ENCODE results near the gene IFNA7.
"Not testable (repeated sequence)": the region's sequence is repeated elsewhere in the genome, so short reads cannot be mapped to it uniquely, and the experiment has no call there.

The IFNA7 gene

DNA sequence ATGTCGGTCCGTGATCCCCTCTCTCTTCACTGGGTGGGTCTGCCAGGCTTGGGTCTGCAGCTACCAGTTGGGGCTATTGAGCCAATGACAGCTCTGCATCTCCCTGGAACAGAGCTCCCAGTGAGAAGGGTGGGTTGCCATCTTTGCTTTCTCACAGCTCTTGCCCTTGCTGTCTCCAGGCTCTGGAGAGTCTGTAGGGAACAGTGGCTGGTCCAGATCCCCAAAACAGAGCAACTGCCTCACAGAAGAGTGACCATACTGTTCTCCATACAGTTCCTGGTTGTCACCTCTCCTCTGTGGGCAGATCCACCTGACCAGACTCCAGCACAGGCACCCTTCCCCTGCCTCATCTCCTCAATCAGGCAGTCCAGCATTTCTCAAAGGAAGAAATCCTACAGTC lies 31.3 kb upstream of the IFNA7 start:
- H3K14ac ChIP-seq (ENCODE audit: low read length), result no peak overlapping the region
- H2BK120ac ChIP-seq (ENCODE audit: low read depth, low read length), result no peak overlapping the region
- H3K27ac ChIP-seq (replicated peaks; ENCODE audit: low read length), result no peak overlapping the region
- no peak overlapping the region for H2BK15ac ChIP-seq (ENCODE audit: low read length)
- no peak overlapping the region for H2AFZ ChIP-seq (ENCODE audit: low read length)
- H2BK12ac ChIP-seq (ENCODE audit: low read length), result no peak overlapping the region
- H3K9me3 ChIP-seq (replicated peaks in 1 of 2; ENCODE audit: control insufficient read depth in 2 of 2, insufficient read depth in 1 of 2, low read depth in 1 of 2, low read length in 2 of 2), result no peaks in the 10 kb centered on the region
- H4K91ac ChIP-seq (ENCODE audit: low read depth, low read length, poor library complexity), result no peak overlapping the region
- no peak overlapping the region for H3K9ac ChIP-seq (ENCODE audit: low read depth, low read length, poor library complexity)
- no peak overlapping the region for H2BK5ac ChIP-seq (ENCODE audit: low read length)
- H3K23ac ChIP-seq (ENCODE audit: low read depth, low read length, poor library complexity), result no peak overlapping the region
- no peak overlapping the region for H3K4me2 ChIP-seq (ENCODE audit: insufficient read depth, low read length, poor library complexity, severe bottlenecking)
- no peak for DNase-seq (ENCODE audit: low spot score)
- no peaks in the 10 kb centered on the region for H3K27me3 ChIP-seq (ENCODE audit: control insufficient read depth in 3 of 3, insufficient read depth in 3 of 3, low read depth in 1 of 3, low read length in 3 of 3)
- no peaks in the 10 kb centered on the region for H3K79me1 ChIP-seq (ENCODE audit: low read depth, low read length)
- H3K4ac ChIP-seq (ENCODE audit: low read length), result no peak overlapping the region
- H3K36me3 ChIP-seq (replicated peaks in 1 of 2; ENCODE audit: control insufficient read depth in 2 of 2, insufficient read depth in 2 of 2, low read length in 2 of 2), result no peaks in the 10 kb centered on the region
- H3K4me1 ChIP-seq (ENCODE audit: control insufficient read depth in 2 of 2, insufficient read depth in 1 of 2, low read depth in 1 of 2, low read length in 2 of 2), result no peaks in the 10 kb centered on the region
- no peak overlapping the region for H3K18ac ChIP-seq (ENCODE audit: low read length)
- no CpG with 5 or more reads among the region's 2 CpGs for WGBS, 2 donors (ENCODE audit: extremely low coverage in 2 of 2, insufficient read length in 2 of 2, insufficient replicate concordance in 1 of 2)
- no peak overlapping the region for H2AK5ac ChIP-seq (ENCODE audit: low read depth, low read length)
- H3K4me3 ChIP-seq (ENCODE audit: low read length in 2 of 2), result no peak overlapping the region
- H4K8ac ChIP-seq (ENCODE audit: low read depth, low read length), result no peak overlapping the region

DNA sequence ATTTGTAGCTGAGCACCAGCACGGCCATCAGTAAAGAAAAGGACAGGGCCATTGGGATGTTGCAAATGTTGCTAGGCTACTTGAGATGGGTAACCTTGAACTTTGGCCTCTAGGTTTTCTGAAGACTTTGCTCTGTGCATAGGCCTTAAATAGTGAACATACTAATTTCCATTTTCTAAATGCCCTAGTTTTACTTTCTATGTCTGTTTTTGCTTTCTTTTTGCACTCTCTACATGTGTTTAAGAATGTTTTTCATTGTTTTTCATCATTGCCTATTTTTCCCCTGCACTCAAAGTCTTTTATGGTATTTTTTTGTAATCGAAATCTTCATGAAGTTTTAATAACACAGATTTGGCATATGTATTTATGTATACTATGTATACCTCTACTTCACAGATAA lies 26.1 kb upstream of the IFNA7 start, which contains the start of gene IFNA17:
Gene IFNA17, minus strand, starts transcription at position 101 of the 400 bp plus-strand sequence. Its CDS starts 49 bp downstream, at position 52.
- H3K27me3 ChIP-seq (ENCODE audit: control insufficient read depth in 3 of 3, insufficient read depth in 3 of 3, low read depth in 1 of 3, low read length in 3 of 3), result no peaks in the 10 kb centered on the region
- no peak within 1 kb of the TSS for H3K27ac ChIP-seq (replicated peaks; ENCODE audit: low read length)
- H2BK12ac ChIP-seq (ENCODE audit: low read length), result no peak within 1 kb of the TSS
- H4K8ac ChIP-seq (ENCODE audit: low read depth, low read length), result no peak within 1 kb of the TSS
- no peak within 1 kb of the TSS for H2AFZ ChIP-seq (ENCODE audit: low read length)
- no peaks in the 10 kb centered on the region for H3K79me1 ChIP-seq (ENCODE audit: low read depth, low read length)
- H4K91ac ChIP-seq (ENCODE audit: low read depth, low read length, poor library complexity), result no peak within 1 kb of the TSS
- H3K4me1 ChIP-seq (ENCODE audit: control insufficient read depth in 2 of 2, insufficient read depth in 1 of 2, low read depth in 1 of 2, low read length in 2 of 2), result no peaks in the 10 kb centered on the region
- H3K4me3 ChIP-seq (ENCODE audit: low read length in 2 of 2), result no peak within 1 kb of the TSS
- H3K9ac ChIP-seq (ENCODE audit: low read depth, low read length, poor library complexity), result no peak within 1 kb of the TSS
- no peak within 1 kb of the TSS for H3K14ac ChIP-seq (ENCODE audit: low read length)
- DNase-seq (ENCODE audit: low spot score), result no peak
- H3K23ac ChIP-seq (ENCODE audit: low read depth, low read length, poor library complexity), result no peak within 1 kb of the TSS
- H3K9me3 ChIP-seq (replicated peaks in 1 of 2; ENCODE audit: control insufficient read depth in 2 of 2, insufficient read depth in 1 of 2, low read depth in 1 of 2, low read length in 2 of 2), result no peaks in the 10 kb centered on the region
- WGBS, 2 donors (ENCODE audit: extremely low coverage in 2 of 2, insufficient read length in 2 of 2, insufficient replicate concordance in 1 of 2), result no CpG with 5 or more reads among the region's 2 CpGs
- H3K4me2 ChIP-seq (ENCODE audit: insufficient read depth, low read length, poor library complexity, severe bottlenecking), result no peak within 1 kb of the TSS
- no peak within 1 kb of the TSS for H2BK5ac ChIP-seq (ENCODE audit: low read length)
- no peak within 1 kb of the TSS for H3K18ac ChIP-seq (ENCODE audit: low read length)
- no peak within 1 kb of the TSS for H2BK15ac ChIP-seq (ENCODE audit: low read length)
- H3K4ac ChIP-seq (ENCODE audit: low read length), result no peak within 1 kb of the TSS
- no peak within 1 kb of the TSS for H2AK5ac ChIP-seq (ENCODE audit: low read depth, low read length)
- H3K36me3 ChIP-seq (replicated peaks in 1 of 2; ENCODE audit: control insufficient read depth in 2 of 2, insufficient read depth in 2 of 2, low read length in 2 of 2), result no peaks in the 10 kb centered on the region
- H2BK120ac ChIP-seq (ENCODE audit: low read depth, low read length), result no peak within 1 kb of the TSS

DNA sequence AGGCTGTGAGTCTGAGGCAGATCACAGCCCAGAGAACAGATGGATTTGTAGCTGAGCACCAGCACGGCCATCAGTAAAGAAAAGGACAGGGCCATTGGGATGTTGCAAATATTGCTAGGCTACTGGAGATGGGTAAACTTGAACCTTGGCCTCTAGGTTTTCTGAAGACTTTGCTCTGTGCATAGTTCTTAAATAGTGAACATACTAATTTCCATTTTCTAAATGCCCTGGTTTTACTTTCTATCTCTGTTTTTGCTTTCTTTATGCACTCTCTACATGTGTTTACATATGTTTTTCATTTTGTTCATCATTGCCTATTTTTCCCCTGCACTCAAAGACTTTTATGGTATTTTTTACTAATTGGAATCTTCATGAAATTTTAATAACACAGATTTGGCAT lies 15.2 kb upstream of the IFNA7 start, which contains the start of gene IFNA16:
Gene IFNA16, minus strand, starts transcription at position 101 of the 400 bp plus-strand sequence. Its CDS starts 6 bp downstream, at position 95.
- H3K4ac ChIP-seq (ENCODE audit: low read length), result not testable (repeated sequence)

DNA sequence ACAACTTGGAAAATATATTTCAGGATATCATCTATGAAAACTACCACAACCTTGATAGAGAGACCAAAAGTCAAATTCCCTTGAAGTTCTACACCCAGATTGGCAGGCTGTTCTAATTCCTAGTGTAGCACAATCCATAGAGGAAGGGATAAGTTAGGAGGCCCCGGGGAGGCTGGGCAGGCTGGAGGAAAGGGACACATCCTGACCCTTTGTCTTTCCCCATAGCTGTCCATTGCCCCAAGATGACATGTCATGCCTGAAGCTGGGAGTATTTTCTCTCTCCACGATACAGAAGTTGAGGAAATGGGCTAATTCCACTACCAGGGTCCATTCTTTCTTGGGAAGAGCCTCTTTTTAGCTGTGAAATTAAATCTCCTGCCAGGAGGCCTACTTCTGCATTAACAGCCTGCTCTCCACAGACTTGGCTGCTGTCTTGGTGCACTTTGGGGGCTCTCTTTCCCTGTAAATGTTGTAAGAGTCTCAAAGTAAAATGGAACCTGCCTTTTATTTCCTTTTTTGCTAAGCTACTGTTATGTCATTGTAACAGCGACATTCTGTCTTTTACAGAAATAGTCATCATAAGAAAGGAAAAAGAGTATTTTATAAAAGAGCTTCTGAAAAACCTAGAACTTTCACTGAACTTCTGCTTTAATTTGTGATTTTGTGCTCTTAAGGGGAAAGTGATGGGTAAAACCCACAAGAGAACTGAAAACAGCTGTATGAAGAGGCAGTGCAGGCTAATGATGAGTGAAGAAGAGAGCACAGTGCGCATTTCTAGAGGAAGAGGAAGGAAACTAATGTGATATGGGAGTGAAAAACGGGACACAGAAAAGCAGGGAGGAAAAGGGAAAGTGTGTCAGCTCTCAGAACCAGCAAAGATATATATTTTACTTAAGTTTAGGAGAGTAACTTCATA lies 11.7 kb upstream of the IFNA7 start:
- H3K14ac ChIP-seq (ENCODE audit: low read length); H3K36me3 ChIP-seq (replicated peaks in 1 of 2; ENCODE audit: control insufficient read depth in 2 of 2, insufficient read depth in 2 of 2, low read length in 2 of 2): not testable (repeated sequence)
- WGBS, 2 donors (ENCODE audit: extremely low coverage in 2 of 2, insufficient read length in 2 of 2, insufficient replicate concordance in 1 of 2), result no CpG with 5 or more reads among the region's 5 CpGs

More for the DNA sequence above, 15.2 kb upstream of the IFNA7 start, which contains the start of gene IFNA16:
- not testable (repeated sequence) for H3K27ac ChIP-seq (replicated peaks; ENCODE audit: low read length); H3K18ac ChIP-seq (ENCODE audit: low read length); DNase-seq (ENCODE audit: low spot score); H4K91ac ChIP-seq (ENCODE audit: low read depth, low read length, poor library complexity); H4K8ac ChIP-seq (ENCODE audit: low read depth, low read length); H3K14ac ChIP-seq (ENCODE audit: low read length); H3K23ac ChIP-seq (ENCODE audit: low read depth, low read length, poor library complexity); H2BK15ac ChIP-seq (ENCODE audit: low read length); H2BK5ac ChIP-seq (ENCODE audit: low read length); H2BK12ac ChIP-seq (ENCODE audit: low read length); H3K36me3 ChIP-seq (replicated peaks in 1 of 2; ENCODE audit: control insufficient read depth in 2 of 2, insufficient read depth in 2 of 2, low read length in 2 of 2); H3K27me3 ChIP-seq (ENCODE audit: control insufficient read depth in 3 of 3, insufficient read depth in 3 of 3, low read depth in 1 of 3, low read length in 3 of 3); H3K4me2 ChIP-seq (ENCODE audit: insufficient read depth, low read length, poor library complexity, severe bottlenecking); H2AFZ ChIP-seq (ENCODE audit: low read length); H3K4me3 ChIP-seq (ENCODE audit: low read length in 2 of 2); H3K79me1 ChIP-seq (ENCODE audit: low read depth, low read length); H2AK5ac ChIP-seq (ENCODE audit: low read depth, low read length); H3K4me1 ChIP-seq (ENCODE audit: control insufficient read depth in 2 of 2, insufficient read depth in 1 of 2, low read depth in 1 of 2, low read length in 2 of 2); H3K9ac ChIP-seq (ENCODE audit: low read depth, low read length, poor library complexity); H3K9me3 ChIP-seq (replicated peaks in 1 of 2; ENCODE audit: control insufficient read depth in 2 of 2, insufficient read depth in 1 of 2, low read depth in 1 of 2, low read length in 2 of 2); H2BK120ac ChIP-seq (ENCODE audit: low read depth, low read length)
- no CpG with 5 or more reads among the region's 1 CpG for WGBS, 2 donors (ENCODE audit: extremely low coverage in 2 of 2, insufficient read length in 2 of 2, insufficient replicate concordance in 1 of 2)

More for the DNA sequence above, 11.7 kb upstream of the IFNA7 start:
- H3K18ac ChIP-seq (ENCODE audit: low read length); H4K91ac ChIP-seq (ENCODE audit: low read depth, low read length, poor library complexity); H2AFZ ChIP-seq (ENCODE audit: low read length); H2BK12ac ChIP-seq (ENCODE audit: low read length); H4K8ac ChIP-seq (ENCODE audit: low read depth, low read length); H3K27ac ChIP-seq (replicated peaks; ENCODE audit: low read length); H3K79me1 ChIP-seq (ENCODE audit: low read depth, low read length); H3K4ac ChIP-seq (ENCODE audit: low read length); H3K4me3 ChIP-seq (ENCODE audit: low read length in 2 of 2); H3K23ac ChIP-seq (ENCODE audit: low read depth, low read length, poor library complexity); H2BK15ac ChIP-seq (ENCODE audit: low read length); H3K9ac ChIP-seq (ENCODE audit: low read depth, low read length, poor library complexity); H3K4me1 ChIP-seq (ENCODE audit: control insufficient read depth in 2 of 2, insufficient read depth in 1 of 2, low read depth in 1 of 2, low read length in 2 of 2); H2BK5ac ChIP-seq (ENCODE audit: low read length); H3K9me3 ChIP-seq (replicated peaks in 1 of 2; ENCODE audit: control insufficient read depth in 2 of 2, insufficient read depth in 1 of 2, low read depth in 1 of 2, low read length in 2 of 2); H3K4me2 ChIP-seq (ENCODE audit: insufficient read depth, low read length, poor library complexity, severe bottlenecking); H3K27me3 ChIP-seq (ENCODE audit: control insufficient read depth in 3 of 3, insufficient read depth in 3 of 3, low read depth in 1 of 3, low read length in 3 of 3); H2AK5ac ChIP-seq (ENCODE audit: low read depth, low read length); DNase-seq (ENCODE audit: low spot score); H2BK120ac ChIP-seq (ENCODE audit: low read depth, low read length): not testable (repeated sequence)

All from neuronal stem cell (in vitro differentiated cells).